ENCODE data around the gene DENND1A.
"Not testable (repeated sequence)": the region's sequence is repeated elsewhere in the genome, so short reads cannot be mapped to it uniquely, and the experiment has no call there.

Gene DENND1A

DNA sequence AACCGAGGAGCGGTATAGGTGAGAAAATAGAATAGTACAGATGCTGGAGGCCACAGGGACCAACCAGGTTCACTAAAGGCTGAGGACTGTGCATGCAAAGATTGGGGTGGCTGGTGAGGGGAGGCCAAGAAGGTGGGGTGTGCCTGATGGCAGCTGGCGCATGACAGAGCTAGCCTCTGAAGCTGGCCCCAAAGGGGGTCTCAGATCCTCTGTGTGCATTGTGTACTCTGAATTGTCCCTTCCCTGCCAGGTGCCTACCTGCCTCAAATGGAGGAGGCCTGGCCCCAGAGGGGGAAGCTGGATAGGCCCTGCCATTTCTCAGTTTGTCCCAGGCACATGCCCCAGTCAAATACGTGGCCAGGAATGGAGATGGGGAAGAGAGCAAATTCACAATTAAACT is 510.8 kb downstream of the DENND1A start:
- no peak for DNase-seq

DNA sequence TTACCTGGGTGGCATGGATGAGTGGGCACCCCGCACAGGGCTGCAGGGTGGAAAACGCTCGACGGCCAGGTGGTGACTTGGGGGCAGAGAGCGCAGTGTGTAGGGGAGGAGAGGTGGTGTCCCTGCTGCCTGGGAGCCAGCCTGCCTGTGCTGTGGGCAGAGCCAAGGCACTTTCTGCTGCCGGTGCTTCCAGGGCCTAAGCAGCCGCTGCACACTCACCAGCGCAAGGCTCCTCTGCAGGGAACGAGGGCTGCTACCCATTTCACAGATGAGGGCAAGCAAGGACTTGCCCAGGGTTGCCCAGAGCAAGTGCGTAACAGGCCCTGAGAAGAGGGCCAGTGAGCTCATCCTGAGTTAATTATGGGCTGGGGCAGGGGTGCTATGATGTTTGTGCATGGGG is 511.4 kb downstream of the DENND1A start:
- no peak for DNase-seq

DNA sequence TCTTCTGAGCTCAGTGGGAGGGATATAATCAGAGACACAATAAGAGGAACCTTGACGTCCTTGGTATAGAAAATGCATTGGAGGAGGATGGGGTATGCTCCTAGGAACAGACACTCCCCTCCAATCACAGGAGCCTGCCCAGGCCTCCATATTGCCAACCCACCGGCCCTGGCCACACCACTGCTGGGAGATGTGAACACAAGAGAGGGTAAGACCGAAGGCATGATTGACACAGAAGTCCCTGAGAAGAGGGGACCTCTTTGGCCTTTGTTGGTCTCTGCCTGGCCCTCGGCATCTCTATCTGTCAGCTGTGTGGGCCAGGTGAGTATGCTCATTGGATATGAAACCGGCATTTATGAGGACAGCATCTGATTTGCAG is 511.9 kb downstream of the DENND1A start:
- no peak for DNase-seq

DNA sequence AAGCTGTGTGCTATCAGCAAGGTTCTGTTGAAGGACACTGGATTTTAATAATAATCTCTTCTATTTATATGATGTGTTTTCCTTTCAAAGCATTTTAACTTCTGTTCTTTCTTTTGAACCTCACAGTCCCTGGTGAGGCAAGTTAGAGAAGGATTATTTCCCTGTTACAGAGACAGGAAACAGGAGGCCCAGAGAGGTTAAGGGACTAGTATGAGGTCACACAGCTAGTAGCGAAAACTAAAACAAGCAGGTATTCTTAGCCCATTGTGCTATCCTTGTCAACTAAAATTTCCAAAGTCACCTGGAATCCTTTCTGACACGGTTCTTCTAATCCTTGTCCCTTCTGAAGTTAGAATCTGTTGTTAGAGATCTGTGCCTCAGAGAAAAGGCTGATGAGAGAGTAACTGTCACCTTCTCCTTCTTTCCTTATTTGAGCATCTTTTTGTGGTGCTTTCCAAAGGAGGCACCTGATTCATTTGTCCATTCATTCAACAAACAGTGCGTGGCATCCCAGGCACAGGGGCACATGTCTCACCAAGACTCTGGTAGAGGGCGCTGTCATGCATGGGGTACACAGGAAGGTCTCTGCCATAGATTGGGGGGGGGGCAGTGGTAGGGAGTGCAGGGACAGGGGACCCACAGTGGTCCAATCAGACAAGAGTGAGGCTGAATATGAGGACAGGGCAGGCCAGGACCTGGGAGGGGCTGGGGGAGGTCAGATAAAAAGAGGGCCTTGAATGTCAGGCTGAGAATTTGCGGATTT is 512.5 kb downstream of the DENND1A start:
- DNase-seq: no peak

DNA sequence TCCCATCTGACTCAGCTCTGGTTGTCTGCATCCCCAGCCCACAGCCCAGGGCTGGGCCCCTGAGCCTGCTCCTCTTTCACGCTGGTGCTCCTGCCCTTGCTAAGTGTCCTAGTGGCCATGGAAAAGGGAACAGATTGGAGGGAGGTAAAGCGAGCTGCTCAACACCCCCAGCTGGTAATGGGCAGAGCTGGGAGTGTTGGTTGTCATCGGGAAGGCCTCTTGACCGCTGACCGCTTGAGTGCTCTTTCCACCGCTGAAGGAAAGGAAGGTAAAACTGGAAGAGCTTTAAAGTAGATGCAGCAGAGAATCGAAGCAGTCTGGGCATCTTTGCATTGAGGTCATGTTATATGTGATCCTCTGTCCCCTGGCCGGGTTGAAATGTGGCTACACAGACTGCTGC is 513.8 kb downstream of the DENND1A start:
- DNase-seq: no peak

DNA sequence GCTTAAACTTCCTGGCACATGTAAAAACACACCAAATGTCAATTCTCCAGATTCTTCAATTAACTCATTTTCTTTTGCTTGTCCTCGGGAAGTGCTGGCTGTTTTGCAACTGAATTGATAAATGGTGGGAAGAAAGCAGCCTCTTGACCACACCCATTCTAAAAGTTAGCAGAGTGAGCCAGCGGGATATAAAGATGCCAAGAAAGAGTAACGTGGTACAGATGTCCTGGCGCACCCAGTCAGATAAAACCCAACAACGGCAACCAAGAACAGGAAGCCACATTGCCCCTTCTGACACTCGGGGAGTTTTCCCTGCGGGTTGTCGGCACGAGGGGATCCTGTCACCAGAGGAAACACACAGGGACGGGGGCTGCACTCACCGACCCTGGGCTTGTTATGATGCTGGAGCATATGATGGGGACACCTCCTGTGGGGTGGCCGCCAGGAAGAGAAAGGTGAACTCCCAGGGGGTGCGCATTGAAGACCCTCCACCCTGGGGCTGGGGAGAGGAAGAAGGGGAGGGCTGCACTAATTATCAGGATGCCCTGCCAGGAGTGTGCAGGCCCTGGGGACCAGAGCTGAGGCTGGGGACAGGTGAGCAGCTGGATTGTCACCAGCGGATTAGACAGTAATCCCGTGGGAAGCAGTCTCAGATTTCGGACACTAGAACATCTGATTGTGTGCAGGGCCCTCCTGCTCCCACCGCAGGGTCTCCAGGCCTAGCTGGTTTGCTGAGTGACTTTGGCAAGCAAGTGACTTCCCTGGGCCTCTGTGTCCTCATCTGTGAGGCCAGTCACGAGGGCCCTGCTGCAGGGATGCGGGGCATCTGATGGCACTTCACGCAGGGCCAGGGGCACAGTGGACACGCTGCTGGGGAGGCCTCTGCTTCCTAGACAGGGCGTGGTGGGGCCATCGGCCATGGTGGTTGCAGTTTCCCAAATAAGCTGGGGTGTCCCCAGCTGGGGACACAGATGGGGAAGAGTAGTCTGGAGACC is 514.7 kb downstream of the DENND1A start:
- no peak for DNase-seq

DNA sequence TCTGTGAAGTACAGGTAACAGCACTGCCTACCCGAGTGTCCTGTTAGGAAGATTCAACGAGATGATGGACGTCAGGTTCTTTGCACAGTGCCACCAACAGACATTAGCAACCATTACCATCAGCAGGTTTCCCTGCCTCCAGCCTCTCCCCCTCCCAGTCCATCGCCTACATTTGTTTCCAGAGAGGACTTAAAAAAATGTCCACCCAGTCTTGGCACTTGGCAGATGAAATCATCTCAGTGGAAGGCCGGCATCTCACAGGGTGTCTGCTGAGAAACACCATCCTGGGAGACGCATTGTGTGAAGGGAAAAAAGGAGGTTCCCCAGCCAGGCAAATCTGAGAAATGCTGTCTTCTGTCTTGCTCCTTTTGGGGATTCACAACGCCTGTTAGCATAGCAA is 515.7 kb downstream of the DENND1A start:
- DNase-seq: no peak

DNA sequence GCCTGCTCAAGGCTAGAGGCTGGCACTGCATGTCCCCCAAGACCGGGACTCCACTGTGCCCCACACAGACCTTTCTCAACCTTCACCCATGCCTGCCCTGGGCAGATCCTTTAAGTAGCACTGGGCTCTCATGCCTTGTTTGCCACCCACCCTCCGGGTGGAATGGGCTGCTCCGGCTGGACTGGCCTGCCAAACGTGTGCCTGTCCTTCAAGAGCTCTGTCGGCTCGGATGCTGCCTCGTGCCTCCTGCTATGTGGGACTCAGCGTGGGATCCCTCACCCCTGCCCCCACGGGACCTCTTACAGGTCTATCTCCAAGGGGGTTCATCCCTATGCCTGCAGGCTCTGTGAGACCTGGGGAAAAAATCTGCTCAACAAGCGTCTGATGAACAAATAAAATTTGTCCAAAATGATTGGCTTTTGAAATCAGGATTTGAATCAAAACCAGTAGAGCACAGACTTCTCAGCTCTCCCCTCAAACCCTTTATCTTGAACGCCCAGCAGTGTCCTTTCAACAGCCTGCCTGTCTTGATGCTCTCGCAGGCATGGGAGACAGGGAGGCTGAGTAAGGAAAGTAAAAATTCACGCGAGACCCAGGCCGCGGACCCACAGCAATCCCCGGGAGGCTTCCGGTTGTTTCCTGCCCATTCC is 517.6 kb downstream of the DENND1A start:
- no peak for DNase-seq

DNA sequence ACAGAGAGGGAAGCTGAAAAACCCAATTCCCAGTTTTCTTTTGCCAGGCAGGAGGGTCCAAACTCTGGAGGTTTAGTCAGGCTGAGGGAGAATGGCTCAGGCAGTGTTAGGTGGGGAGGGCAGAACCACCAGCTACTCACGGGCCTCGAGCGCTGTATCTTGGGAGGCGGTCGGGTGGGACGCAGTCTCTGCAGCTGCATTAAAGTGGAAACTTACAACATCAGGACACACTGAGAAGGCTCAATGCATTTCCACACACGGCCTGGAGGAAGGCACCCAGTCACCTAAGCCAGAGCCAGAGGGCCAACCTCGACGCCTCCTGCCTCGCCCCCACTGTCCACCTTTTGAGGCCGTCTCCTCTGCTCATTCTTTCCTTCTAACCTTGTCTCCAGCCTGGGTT is 518.3 kb downstream of the DENND1A start:
- no peak for DNase-seq

DNA sequence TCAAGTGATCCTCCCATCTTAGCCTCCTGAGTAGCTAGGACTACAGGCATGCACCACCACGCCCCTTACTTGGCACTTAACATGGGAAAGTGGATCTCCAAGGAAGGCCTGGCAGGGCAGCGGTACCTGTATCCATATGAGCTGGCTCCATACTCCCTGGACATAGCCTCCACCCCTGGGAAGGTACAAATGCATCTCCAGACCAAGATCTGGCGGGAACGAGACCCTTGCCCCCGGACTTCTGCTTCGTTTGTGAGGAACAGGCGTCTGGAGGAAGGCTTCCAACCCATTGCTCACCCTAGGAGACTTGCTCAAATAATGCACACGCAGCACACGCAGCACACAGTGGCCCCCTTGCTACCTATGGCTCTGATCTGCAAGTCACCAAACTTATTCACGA is 518.7 kb downstream of the DENND1A start:
- no peak for DNase-seq

DNA sequence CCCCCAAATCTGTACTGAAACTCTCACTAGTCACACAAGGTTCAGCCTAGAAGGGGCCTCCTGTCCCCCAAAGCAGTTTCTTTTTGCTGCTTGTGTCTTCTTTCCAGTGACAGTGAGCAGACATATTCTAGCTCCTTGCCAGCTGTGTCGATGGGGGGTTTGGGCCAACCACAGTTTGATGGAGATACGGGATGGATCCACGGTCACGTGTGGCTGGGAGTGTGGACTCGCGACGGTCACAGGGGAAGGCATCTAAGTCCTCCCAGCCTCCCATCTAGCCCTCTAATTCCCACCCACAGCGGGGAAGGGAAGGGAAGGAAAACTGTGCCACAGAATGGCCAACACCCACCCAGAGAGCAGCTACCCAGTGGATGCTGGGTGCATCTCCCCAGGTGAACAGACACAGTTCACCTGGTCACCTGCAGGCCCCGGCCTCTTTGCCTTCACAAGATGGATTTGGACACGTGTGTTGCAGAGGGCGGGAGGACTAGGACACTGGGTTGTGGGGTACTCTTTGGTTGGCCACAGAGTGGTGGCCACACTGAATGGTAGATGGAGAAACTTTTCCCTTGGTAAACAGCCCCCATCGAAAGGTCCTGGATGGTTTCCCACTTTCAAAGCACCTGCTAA is 519.5 kb downstream of the DENND1A start:
- DNase-seq: no peak

DNA sequence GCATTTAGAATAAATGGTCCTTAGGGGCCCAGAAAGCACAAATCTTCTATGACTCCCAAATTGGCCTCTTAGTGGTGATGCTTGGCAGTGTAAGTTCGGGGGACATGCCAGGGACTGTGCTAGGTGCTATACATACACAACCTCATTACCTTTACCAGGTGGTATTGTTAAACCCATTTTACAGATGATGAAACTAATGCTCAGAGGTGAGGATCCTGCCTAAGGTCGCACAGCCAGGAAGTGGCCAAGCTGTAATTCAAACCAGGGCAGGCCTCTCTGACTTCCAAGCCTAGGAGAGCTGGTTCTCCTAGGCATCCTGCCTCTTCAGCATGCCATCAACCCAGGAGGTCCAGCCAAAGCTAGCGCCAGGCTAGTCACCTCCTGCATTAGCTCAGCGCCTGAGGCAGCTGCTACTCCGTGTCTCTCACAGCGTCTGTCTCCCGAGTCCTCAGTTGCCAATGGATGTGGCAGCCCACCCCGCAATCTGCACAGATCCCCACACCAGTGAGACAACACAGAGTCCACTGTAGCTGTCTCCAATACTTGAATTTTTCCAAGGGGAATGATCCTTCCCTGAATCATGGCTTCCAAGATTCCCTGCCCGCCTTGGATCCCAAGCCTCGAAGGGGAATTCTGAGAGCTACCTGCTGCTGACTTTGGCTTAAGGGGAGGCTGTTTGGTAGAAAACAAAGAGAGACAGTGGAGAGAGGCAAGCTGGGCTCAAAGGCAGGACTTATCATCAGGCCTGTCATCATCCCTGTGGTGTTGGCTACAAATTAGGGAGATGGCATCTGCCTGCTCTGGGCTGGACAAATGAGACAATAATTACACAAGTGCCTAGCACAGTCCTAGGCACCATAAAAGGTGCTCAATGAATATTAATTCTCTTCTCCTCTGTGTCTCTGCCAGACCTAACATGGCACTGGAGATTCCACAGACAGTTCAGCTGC is 521.3 kb downstream of the DENND1A start:
- DNase-seq: no peak

DNA sequence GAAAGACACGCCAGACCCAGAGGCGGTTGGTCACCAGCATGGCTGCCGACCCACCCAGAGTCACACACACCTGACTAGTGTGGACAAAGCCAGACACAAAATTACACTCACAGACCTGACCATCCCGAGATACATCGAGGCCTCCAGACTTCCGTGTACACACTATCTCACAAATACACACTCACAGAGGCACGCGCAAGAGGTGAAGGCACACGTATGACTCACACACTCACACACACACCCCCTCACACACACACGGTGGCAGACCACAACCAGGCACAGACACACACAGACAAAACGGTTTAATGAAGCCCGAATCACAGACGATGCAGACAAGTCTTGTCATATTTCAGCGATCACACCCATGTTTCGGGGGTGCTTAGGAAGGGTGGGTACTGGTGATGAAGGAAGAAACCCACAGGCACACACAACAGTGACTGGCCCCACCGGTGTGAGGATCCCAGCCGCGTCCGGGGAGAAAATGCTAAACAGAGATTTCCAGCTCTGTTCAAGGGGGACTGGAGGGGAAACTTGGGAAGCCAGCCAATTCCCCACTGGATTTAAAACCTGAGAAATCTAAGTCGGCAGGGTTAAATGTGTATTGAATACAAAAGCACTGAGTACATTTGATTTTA is 522.6 kb downstream of the DENND1A start:
- no peak for DNase-seq

DNA sequence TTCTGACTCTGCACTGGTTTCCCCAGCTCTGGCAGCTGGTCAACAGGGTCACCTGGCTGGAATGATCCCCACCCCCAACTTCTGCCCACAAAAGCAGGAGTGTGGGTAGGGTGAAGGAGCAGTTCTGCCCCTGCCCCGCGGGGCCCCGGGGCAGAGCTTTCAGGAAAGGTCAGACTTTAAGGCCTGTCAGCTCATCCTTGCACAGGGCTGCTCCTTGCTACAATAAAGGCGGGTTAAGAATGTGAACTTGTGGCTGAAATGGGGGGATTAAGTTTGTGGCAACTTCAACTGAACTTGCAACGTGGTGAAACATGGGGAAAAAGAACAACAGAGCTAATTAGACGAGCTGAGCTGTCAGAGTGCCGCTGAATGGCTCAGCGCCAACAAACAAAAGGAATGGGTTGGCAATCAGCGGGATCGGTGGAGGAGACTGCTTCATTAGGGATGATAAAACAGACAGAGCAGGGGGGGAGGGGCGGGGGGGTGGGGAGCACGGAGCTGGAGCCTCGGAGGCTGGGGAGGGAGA is 523.2 kb downstream of the DENND1A start:
- no peak for DNase-seq

DNA sequence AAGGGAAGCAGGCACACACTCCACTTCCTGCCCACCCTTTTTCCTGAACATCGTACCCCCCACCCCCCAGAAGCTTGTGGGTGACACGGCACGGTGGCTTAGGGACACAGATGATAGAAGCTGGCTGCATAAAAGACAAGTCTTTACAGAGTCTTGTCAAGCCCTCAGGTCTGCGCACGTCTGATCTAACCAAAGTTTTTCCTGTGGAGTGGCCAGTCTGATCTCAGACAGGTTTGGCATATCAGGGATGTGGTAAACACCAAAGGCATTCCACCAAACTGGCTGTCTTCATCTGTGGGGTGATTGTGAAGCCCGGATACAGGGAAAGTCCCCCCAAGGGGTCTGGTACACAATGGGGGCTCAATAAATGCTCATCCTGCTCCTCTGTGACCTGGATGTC is 523.9 kb downstream of the DENND1A start:
- DNase-seq: no peak

DNA sequence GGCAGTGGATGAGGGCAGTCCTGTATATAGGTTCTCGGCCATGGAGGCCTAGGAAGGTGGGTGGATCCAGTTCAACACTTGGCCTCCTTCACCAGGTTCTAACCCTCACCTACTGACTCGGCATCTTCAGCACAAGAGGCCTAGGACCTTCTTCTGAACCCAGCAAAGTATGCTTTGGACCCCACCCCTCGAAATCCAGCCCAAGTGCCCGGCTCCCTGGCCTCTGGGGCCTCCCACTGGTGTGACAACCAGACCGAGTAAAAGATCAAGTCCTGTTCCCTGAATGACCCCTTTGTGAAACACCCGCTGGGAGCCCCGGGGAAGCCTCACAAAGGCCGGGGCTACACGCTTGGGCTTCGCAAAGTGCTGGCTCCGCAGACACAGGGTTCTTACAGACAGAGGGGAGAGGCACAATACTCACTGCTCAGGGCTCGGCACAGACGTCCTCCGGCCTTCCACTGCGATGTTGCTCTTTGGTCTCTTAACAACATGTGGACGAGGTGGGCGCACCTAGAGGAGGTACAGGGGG is 526.9 kb downstream of the DENND1A start:
- DNase-seq: no peak

DNA sequence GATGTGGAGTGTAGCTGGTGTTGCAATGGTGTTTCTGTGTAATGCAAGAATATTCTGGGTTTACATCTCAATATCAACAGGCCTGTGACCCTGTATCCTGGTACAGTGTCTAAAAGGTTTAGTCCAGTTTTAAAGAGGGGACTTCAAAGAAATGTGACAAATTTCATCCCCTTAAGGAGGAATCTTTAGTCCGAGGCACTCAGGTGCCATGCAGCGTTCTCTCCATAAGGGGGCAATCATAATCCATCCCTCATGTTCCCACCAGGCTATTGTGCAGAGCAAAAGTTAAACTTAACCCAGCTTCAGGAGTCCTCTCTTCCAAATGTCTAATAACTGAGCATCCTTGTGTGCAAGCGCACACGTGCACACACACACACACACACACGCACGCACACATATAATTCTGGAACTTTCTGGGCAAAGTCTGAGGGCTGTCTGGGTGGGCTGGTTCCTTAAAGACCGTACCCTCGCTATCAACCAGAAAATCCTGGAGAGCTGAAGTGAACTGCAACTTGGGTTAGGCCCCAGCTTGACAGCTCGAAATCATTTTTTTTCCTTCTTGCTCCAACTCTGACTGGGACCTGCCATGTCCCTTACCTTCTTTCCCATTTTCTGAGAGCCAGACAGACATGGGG is 527.9 kb downstream of the DENND1A start:
- DNase-seq: peak; percentile 9 to 17

DNA sequence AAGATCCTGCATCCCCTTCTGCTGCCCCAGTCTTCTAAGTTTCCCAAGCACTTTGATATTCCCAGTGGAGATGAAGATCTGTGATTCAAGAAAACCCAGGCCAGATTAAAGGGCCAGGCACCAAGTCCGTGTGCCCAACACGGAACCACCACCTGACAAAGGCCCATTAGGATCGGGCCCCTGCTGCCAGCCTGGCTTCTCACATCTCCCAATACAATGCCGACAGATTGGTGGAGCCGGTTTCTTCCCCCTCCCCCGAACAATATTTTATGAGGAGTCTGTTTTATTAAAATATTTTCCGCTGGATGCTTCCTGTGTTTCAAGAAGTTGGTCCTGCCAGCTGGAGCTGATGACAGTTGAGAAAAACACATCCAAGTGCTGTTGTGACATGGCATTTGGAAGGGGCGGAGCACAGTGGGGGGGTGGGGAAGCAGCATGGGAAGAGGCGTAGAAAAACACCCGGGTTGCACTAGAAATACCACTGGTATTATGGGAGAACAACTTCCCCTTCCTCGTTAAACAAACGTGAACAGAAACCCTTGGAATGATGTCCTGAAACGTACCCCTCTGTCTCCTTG is 528.9 kb downstream of the DENND1A start:
- no peak for DNase-seq

DNA sequence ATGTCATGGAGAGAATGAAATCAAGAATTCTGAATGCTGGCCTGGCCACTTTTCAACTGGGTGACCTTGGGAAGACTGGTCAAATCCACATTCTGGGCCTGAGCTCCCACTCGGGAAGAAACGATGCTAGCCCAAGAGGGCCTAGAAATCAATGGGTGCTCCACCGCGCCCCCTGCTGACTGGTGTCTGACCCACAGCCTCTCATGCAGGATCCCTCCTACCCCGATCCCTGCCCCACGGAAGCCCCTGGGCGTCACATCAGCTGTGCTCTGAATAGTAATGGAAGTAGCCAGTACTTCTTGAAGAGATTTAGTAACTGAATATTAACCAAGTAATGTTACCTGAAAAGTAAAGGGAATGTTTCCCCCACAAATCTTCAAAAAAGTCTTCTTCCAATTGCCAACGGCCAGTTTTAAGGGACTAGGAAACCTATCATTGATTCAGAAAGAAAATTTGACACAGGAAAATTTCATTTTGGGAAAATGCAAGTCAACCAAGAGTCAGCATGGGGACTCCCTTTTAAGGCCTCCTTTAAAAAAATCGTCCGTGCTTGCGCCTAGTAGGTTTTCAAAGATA is 530.0 kb downstream of the DENND1A start:
- DNase-seq: peak; percentile 50 to 56

DNA sequence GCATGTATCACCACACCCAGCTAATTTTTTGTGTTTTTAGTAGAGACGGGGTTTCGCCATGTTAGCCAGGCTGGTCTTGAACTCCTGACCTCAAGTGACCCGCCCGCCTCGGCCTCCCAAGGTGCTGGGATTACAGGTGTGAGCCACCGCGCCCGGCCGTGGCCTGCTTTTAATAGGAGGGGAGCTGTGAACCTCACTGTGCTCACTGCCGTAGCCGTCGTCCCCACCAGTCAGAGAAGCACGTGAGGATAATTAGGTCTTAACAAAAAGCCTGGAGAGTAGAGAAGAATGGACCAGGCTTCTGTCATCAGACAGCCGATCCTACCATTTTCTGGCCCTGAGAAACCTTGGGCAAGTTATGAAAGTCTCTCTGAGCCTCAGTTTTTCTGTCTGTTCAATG is 531.0 kb downstream of the DENND1A start:
- DNase-seq: not testable (repeated sequence)
